Stomach (tissue), 4 donors: ENCODE results near the gene ENTPD6.

Experiments used
- CTCF ChIP-seq, 7 experiments: fragments of 450-650 bp in 4 of 7; fragments of 200-600 bp in 3 of 7; sonication (generic) in 3 of 7; IDR thresholded peaks; one replicate each; pipeline ENCODE4 v1.5.1; 2016 to 2019; ENCODE audit warnings: antibody characterized with exemption in 7 of 7, control low read depth in 2 of 7, mild to moderate bottlenecking in 1 of 7
- EP300 ChIP-seq: sonication (generic); formaldehyde crosslinking; IDR thresholded peaks from one replicate; pipeline ENCODE4 v1.6.1; 2017; ENCODE audit warnings: antibody characterized with exemption
- POLR2AphosphoS5 ChIP-seq, 3 donors: sonication (generic); formaldehyde crosslinking; IDR thresholded peaks; one replicate each; pipeline ENCODE4 v1.6.1; 2016; ENCODE audit warnings: antibody characterized with exemption in 3 of 3

GRCh38 chr20:25160467-25160866, 35.0 kb upstream of the ENTPD6 start:
- no peak for TF ChIP-seq CTCF (IDR thresholded peaks at IDR 0.05)
- no peak for TF ChIP-seq POLR2AphosphoS5 (IDR thresholded peaks at IDR 0.05)
- TF ChIP-seq EP300: no peak
